ENCODE measurements around the gene SOX10.

DNA sequence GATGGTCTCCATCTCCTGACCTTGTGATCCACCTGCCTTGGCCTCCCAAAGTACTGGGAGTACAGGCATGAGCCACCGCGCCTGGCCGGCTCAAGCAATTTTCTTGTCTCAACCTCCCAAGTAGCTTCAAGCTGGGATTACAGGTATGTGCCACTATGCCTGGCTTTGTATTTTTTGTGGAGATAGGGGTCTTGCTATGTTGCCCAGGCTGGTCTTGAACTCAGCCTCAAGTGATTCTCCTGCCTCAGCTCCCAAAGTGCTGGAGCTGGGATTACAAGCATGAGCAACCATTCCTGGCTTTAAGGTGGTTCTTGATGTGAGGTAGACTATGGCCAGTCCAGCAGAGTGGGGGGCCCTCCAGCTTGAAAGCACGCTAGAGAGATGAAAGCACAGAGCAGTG, 23.3 kb downstream of the SOX10 start:
- TF ChIP-seq, protein P1, sequence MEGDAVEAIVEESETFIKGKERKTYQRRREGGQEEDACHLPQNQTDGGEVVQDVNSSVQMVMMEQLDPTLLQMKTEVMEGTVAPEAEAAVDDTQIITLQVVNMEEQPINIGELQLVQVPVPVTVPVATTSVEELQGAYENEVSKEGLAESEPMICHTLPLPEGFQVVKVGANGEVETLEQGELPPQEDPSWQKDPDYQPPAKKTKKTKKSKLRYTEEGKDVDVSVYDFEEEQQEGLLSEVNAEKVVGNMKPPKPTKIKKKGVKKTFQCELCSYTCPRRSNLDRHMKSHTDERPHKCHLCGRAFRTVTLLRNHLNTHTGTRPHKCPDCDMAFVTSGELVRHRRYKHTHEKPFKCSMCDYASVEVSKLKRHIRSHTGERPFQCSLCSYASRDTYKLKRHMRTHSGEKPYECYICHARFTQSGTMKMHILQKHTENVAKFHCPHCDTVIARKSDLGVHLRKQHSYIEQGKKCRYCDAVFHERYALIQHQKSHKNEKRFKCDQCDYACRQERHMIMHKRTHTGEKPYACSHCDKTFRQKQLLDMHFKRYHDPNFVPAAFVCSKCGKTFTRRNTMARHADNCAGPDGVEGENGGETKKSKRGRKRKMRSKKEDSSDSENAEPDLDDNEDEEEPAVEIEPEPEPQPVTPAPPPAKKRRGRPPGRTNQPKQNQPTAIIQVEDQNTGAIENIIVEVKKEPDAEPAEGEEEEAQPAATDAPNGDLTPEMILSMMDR (IDR thresholded peaks at IDR 0.05): no peak
- TF ChIP-seq POLR2A (IDR thresholded peaks at IDR 0.05): no peak
- TF ChIP-seq POLR2AphosphoS5 (IDR thresholded peaks at IDR 0.05; ENCODE audit: insufficient read depth in 1 of 2, low read depth in 1 of 2): no peak
